Lower lobe of right lung (tissue), 2 donors: ENCODE measurements around the gene WNK4. TPM values are rescaled to one million over a fixed set of nuclear protein-coding genes. Genes with fewer than 3 reads are reported as not detected.

ENCODE experiments used
- ATAC-seq, 2 donors: fragments of 200-7000 bp; cut with Tn5 transposase; one replicate each; pipeline ENCODE4 v1.9.1; 2020 to 2022; ENCODE audit warnings: mild to moderate bottlenecking in 2 of 2, moderate library complexity in 2 of 2
- DNase-seq: peaks from one replicate; pipeline ENCODE4 v3.0.0-alpha.2; 2020
- H3K27ac ChIP-seq: fragments of 200-600 bp; one replicate; pipeline ENCODE4 v1.8.0; 2022
- H3K27me3 ChIP-seq: fragments of 200-600 bp; one replicate; pipeline ENCODE4 v1.8.0; 2022; ENCODE audit warnings: low read depth
- H3K36me3 ChIP-seq: fragments of 200-600 bp; one replicate; pipeline ENCODE4 v1.8.0; 2022; ENCODE audit warnings: mild to moderate bottlenecking
- H3K4me1 ChIP-seq: fragments of 200-600 bp; one replicate; pipeline ENCODE4 v1.8.0; 2022
- H3K4me3 ChIP-seq: fragments of 200-600 bp; one replicate; pipeline ENCODE4 v1.8.0; 2022; ENCODE audit warnings: mild to moderate bottlenecking
- H3K9me3 ChIP-seq: fragments of 200-600 bp; one replicate; pipeline ENCODE4 v1.8.0; 2022
- CTCF ChIP-seq: fragments of 200-600 bp; IDR thresholded peaks from one replicate; pipeline ENCODE4 v1.8.0; 2022; ENCODE audit warnings: antibody characterized with exemption, mild to moderate bottlenecking
- intact Hi-C: fragments of 100-400 bp; cut with DNase I; formaldehyde crosslinking; loops from one replicate; pipeline ENCODE4 v1.11.0; 2022
- total RNA-seq: library from RNA; stranded (reverse); fragmentation: NEBNext Ultra II Directional; extraction: Animal tissue kit (Norgen Biotek cat#: 25700); gene quantifications from one replicate; pipeline ENCODE4 v1.2.1, GENCODE V29; 2021
- donor health status: DM: no; HTN: yes; CAD: no; lungs with severe emphysema.

The WNK4 gene
- total RNA-seq, 1 donor from 2014 or later: 0.47 TPM

- Histone ChIP-seq H3K27me3 (peaks cover 62% of the 10 kb centered on the region), H3K36me3 (no peaks in the 10 kb centered on the region), H3K9me3 (no peaks in the 10 kb centered on the region), H3K4me1 (peaks cover 9% of the 10 kb centered on the region), H3K27ac (no peak overlapping the region), H3K4me3 (no peak overlapping the region)
- TF ChIP-seq CTCF: no peak
- intact Hi-C loops: no loop called here
- no peak for DNase-seq
- no peak for ATAC-seq
Observed at GRCh38 chr17:42787266-42787665, 6.9 kb downstream of the WNK4 start.

GRCh38 chr17:42791948-42792347 is 11.5 kb downstream of the WNK4 start:
- TF ChIP-seq CTCF: no peak
- ATAC-seq: no peak
- intact Hi-C loops: no loop called here

DNA sequence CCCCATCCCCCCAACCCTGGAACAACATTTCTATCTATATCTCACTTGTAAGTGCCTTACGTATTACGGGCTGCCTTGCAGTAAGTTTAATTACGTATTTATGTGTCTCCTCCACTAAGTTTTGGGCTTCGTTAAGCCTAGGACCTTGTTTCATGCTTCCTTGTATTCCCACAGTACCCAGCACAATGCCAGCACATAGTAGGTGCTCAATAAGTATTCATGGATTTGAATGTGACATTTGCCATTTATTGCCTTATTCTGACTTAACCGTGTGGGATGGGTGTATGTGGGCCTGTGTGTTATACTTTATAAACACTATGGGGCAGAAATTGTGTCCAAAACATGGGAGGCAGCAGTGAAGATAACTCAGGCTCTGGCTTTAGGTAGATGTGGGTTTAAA is 12.1 kb downstream of the WNK4 start:
- TF ChIP-seq CTCF: no peak
- ATAC-seq: no peak

More at GRCh38 chr17:42791948-42792347, 11.5 kb downstream of the WNK4 start:
- Histone ChIP-seq H3K4me1 (peaks cover 3% of the 10 kb centered on the region), H3K9me3 (no peaks in the 10 kb centered on the region), H3K36me3 (peaks cover 6% of the 10 kb centered on the region), H3K27me3 (peaks cover 18% of the 10 kb centered on the region), H3K27ac (no peak overlapping the region), H3K4me3 (no peak overlapping the region)
- DNase-seq: no peak

DNA sequence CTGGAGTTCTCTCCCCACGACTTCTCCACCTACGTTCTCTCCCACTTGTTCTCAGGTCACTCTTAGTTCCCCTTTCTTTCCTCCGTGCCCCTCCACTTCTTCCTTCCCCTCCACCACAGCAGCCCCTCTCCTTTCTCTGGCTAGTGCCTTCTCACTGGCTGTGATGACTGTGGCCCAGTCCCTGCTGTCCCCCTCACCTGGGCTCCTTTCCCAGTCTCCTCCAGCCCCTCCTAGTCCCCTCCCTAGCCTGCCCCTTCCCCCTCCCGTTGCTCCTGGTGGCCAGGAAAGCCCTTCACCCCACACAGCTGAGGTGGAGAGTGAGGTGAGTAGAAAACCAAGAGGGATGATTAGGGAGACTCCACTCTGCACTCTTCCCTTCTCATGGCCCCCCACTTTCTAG is 14.7 kb downstream of the WNK4 start:
- Histone ChIP-seq H3K4me3 (no peak overlapping the region), H3K36me3 (peaks cover 6% of the 10 kb centered on the region), H3K27ac (no peak overlapping the region), H3K9me3 (no peaks in the 10 kb centered on the region), H3K4me1 (peaks cover 20% of the 10 kb centered on the region), H3K27me3 (no peaks in the 10 kb centered on the region)
- no peak for ATAC-seq
- DNase-seq: no peak
- intact Hi-C loops: no loop called here
- TF ChIP-seq CTCF: no peak

More for the DNA sequence above, 12.1 kb downstream of the WNK4 start:
- H3K27me3 ChIP-seq: peaks cover 12% of the 10 kb centered on the region
- H3K36me3 ChIP-seq: peaks cover 6% of the 10 kb centered on the region
- H3K9me3 ChIP-seq: no peaks in the 10 kb centered on the region
- DNase-seq: no peak
- no peak overlapping the region for H3K27ac ChIP-seq
- intact Hi-C loops: no loop called here
- peaks cover 9% of the 10 kb centered on the region for H3K4me1 ChIP-seq
- no peak overlapping the region for H3K4me3 ChIP-seq

DNA sequence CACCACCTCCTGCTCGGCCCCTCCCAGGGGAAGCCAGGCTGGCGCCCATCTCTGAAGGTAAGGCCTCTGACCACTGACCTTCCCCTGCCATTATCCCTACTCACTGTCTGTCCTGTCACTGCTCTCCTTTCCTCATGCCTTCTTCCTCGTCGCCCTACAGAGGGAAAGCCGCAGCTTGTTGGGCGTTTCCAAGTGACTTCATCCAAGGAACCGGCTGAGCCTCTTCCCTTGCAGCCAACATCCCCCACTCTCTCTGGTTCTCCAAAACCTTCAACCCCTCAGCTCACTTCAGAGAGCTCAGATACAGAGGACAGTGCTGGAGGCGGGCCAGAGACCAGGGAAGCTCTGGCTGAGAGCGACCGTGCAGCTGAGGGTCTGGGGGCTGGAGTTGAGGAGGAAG is 15.1 kb downstream of the WNK4 start:
- H3K36me3 ChIP-seq: peaks cover 6% of the 10 kb centered on the region
- DNase-seq (no peak), ATAC-seq (no peak)
- H3K27ac ChIP-seq: no peak overlapping the region
- H3K4me1 ChIP-seq: peaks cover 20% of the 10 kb centered on the region
- H3K27me3 ChIP-seq: no peaks in the 10 kb centered on the region
- intact Hi-C loops: no loop called here
- H3K9me3 ChIP-seq: no peaks in the 10 kb centered on the region
- H3K4me3 ChIP-seq: no peak overlapping the region
- TF ChIP-seq CTCF: no peak
